ENCODE results near the gene DNAJB14.

Gene DNAJB14

DNA sequence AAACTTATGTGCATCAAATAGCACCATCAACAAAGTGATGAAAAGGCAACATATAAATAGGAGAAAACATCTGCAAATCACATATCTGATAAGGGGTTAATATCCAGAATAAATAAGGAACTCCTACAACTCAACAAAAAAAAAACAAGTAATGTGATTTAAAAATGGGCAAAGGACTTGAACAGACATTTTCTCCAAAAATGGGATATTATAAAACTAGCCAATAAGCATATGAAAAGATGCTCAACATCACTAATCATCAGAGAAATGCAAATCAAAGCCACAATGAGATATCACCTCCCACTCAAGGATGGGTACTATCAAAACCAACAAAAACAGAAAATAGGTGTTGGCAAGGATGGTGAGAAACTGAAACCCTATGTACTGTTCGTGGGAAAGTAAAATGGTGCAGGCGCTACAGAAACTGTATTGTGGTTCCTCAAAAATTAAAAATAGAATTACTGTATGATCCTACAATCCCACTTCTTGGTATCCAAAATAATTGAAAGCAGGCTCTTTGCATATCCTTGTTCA lies 2.4 kb downstream of the DNAJB14 start:
- DNase-seq = no peak

DNA sequence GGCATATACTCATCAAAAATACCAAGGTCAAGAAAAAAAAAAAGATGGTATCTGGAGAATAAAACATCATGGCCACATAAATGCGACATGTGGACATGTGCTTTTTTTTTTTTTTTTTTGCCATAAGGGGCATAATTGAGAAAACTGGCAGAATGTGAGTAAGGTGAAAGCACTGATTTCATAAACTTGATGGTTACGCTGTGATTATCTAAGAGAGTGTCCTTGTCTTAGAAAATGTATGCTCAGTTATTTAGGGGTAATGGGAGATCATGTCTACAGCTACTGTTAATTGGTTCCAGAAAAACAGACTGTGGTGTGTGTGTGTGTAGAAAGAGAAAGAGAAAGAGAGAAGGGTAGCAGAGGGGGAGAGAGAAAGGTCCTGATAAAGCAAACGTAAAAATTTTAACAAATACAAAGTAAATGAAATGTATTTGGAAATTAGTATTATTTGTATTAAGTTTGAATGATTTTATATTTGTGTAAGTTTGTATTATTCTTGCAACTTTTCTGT lies 8.1 kb downstream of the DNAJB14 start:
- no peak for DNase-seq

DNA sequence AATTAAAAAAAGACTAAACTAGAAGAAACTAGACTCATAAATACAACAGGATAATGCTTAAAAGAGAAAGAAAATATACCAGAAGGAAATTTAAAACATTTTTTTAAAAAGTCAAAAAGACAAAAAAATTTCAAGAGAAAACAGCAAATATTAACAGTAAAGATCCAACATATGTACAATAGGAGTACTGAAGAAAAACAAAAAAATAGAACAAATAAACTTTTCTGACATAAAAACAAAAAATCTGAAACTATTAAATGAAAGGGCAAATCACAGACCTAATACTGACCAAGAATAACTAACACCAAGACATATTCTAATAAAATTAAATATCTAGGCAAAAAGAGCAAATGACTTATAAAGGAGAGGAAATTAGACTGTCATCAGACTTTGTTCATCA lies 11.5 kb downstream of the DNAJB14 start:
- no peak for DNase-seq

DNA sequence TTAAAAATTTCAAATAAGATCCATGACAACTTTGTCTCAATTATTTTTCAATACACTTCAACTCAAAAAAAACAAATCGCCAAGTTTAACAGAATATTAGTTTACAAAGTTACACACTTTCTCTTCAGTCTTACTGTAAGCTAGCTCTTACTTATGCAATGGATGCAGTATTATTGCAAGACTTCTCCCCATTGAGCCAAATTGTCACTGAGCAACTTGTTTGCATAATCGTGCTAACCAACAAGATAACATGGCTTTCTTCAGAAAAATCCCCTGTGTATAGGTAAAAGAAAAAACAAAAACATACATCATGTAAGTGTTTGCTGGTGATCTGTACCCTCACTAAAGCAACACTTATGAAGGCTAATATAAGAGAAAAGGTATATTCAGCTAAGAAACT lies 18.9 kb downstream of the DNAJB14 start:
- no peak for DNase-seq

DNA sequence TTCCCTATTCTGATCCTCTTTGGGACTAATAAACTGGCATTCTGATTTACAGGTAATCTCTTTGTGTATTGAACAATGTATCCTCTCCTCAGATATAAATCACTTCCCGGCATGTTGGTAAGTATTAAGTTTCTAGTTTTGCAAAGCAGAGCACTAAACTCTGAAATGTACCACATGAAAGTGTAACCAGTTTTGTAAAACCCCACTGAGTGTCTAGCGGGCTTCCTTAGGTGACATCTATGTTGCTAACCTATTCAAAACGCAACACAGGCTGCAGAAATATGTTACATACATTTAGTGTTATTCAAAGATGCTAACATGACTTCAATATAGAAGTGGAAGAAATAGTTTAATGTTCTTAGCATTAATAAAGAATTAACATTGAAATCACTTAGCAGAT lies 25.2 kb downstream of the DNAJB14 start:
- DNase-seq = no peak

DNA sequence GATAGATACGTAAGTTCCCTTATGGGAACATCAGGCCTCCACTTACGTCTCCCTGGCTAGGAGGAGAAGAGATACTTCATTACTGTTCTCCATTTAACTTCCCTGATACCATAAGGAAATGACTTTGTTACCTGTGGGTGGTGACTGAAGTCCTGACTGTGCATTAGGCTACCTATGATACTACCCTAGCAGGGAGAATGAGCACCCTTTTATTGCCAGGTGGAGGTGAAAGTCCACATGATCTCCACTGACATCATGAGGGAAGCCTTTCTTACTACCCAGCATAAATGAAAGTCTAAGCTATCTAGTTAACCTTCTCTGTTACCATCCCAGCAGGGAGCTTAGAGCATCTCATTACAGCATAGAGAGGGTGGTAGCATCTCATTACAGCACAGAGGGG lies 27.8 kb downstream of the DNAJB14 start:
- DNase-seq = no peak

DNA sequence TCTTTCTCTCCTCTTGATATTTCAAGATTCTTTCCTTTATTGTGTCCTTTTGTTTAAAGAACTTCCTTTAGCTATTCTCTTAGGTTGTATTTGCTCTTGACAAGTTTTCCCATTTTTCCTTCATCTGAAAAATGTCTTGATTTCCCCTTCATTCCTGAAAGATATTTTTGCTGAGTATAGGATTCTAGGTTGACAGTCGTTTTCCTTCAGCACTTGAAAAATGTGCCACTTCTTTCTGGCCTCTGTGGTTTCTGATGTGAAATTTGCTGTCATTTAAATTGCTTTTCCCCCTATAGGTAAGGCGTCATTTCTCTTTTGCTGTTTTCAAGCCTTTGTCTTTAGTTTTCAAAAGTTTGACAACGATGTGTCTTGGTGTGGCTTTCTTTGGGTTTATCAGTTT lies 28.8 kb downstream of the DNAJB14 start:
- no peak for DNase-seq

DNA sequence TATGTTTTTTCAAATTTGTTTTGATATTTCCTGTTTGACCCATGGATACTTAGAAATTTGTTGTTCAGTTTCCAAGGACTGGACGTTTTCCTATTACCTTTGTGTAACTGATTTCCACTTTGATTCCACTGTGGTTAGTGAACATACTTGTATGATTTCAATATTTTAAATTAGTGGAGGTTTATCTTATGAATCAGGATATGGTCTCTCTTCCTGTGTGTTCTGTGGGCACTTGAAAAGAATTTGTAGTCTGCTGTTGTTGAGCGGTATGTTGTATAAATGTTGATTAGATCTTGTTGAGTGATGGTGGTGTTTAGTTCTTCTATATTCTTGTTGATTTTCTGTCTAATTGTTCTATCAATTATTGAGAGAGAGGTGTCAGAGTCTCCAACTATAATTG lies 31.0 kb downstream of the DNAJB14 start:
- no peak for DNase-seq

DNA sequence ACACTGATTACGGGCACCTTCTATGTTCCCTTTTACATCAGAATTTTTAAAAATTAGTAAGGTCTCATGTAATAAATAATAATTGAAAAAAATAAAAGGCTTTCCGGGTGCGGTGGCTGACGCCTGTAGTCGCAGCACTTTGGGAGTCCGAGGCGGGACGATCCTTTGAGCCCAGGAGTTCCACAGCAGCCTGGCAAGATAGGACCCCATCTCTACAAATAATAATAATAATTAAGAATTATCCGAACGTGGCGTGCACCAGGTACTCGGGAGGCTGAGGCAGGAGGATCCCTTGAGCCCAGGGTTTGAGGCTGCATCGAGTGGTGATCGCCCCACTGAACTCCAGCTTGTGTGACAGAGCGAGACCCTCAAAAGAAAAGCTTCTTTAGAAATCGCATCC lies 51.4 kb downstream of the DNAJB14 start:
- DNase-seq = no peak

DNA sequence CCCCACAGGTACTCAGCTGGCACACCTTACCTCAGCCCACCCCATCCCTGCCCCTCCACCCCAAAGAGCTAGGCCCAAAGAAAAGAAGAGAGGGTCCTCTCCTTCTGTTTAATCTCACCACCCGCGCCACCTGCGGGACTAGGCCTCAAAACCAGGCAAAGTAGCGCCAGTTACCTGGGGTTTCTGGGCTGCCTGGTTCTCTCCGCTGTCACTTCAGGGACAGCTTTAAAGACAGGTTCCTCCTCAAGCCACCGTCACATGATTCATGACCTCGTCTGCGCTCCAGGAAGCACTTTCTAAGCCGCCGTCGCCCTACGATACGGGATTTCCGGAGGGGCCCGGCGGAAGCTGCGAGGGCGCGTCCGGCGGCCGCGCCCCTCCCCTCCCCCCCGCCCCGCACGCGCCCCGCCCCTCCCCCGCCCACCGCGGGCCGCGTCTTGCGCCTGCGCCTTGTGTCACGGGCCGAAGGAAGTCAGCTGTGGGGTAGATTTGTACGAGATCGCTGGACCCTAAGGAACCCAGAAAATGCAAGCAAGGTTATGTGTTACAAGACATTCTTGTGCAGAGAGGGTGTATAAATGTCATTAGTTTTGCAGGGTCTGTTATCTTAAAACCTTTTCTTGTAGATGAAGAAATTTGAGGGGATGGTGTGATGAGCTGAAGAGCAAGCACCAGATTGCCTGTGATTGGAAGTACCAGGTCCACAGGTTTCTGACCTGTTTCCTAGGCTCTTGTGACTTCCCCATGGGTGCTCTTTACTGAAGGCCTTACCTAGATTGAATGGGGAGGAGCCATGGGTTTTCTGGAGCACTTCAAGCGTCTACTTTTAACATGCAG lies 52.0 kb downstream of the DNAJB14 start, which contains the start of gene LAMTOR3:
LAMTOR3 (minus strand) TSS at position 267 of the 837 bp plus-strand sequence. CDS start 464 bp downstream, outside the sequence.
- peak; percentile 69 for DNase-seq

DNA sequence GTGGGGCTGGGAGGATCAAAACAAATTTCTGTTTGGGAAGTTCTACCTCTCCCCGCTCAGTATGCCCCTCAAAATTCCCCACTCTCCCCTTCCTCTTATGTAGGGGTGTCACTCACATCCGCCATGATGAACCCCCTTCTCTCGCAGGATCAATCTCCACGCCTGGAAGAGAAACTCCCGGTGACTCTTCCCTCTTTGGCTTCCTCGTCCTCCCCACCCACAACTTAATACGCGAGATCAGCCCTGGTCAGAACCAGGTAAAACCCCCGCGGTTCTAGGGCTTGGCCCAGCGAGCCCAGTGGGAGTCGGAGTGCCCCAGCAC lies 52.6 kb downstream of the DNAJB14 start:
- no peak for DNase-seq

DNA sequence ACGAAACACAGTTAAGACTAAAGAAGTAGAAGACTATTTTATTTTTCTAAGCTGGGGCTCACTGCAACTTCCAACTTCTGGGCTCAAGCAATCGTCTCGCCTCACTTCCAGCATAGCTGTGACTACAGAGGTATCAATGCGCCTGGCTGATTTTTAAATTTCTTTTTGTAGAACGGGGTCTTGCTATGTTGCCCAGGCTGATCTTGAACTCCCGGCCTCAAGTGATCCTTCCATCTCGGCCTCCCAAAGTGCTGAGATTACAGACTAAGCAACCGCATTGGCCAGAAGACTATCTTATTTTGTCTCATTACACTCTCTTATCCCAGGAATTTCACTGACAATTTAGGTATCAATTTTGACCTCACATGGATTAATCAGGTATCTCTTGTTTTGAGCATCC lies 53.4 kb downstream of the DNAJB14 start:
- no peak for DNase-seq

DNA sequence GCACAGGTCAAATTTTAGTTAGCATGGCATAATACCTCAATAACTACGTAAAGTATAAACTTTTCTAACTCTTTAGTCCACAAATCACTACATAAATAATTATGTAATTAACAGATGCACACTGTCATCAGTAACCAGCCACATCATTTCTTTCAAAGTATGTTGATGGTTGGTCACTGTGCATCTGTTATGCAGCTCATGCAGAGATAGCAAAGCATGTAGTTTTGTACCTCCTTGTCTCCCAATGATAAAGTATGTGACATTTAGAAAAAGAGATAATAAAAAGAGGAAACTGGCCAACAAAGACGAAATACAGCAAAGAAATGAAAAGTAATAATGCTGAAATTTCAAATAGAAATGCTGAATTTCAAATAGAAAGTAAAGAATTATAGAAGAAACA lies 55.1 kb downstream of the DNAJB14 start:
- DNase-seq = no peak

DNA sequence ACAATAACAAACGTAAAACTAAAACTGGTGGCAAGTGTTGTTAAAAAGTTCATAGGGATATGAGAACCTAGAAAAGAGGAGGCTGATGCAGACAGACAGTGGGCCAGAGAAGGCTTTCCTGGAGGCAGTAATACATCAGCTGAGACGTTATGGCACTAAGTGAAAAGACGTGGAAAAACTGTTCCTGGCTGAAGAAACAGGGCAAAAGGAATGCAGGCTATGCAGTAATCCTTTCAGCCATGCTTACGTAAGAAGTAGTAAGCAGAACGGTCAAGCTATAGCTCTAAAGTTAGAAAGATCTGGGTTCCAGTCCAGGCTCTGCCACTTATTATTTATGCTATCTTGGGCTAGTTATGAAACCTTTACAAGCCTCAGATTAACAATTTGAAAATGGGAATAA lies 58.6 kb downstream of the DNAJB14 start:
- DNase-seq = no peak

DNA sequence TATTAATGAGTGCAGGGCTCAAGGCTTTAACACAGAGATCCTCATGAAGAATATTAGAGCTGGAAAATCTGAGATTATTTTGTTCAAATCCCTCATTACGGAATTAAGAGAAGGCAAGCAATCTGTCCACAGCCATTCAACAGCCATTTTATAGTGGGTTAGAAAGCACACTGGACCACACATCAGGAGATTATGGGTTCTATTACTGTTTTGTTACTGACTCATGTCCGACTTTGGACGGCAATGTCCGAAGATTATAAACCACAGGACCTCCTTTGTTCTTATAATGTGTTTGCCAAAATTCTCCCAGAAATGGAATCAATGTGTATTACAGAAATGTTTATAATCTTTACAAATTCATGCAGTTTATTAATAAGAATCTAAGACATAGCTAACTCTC lies 60.3 kb downstream of the DNAJB14 start:
- DNase-seq = no peak

DNA sequence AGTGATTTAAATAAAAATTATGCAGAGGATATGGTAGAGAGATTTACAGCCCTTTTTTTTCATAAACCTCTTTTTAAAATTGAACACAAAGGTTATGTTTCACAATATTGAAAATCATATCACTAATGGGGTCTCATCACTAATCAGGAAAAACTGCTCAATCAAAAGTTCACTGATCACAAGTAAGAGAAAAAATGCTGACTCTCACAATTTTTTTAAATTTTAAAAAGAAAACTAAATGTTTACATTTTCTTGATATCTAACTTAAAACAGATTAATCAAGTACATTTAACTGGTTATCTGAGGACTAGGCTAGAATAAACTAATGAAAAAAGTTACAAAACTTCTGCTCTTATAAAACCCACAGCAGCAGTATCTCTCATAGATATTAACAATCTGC lies 60.7 kb downstream of the DNAJB14 start:
- no peak for DNase-seq

DNA sequence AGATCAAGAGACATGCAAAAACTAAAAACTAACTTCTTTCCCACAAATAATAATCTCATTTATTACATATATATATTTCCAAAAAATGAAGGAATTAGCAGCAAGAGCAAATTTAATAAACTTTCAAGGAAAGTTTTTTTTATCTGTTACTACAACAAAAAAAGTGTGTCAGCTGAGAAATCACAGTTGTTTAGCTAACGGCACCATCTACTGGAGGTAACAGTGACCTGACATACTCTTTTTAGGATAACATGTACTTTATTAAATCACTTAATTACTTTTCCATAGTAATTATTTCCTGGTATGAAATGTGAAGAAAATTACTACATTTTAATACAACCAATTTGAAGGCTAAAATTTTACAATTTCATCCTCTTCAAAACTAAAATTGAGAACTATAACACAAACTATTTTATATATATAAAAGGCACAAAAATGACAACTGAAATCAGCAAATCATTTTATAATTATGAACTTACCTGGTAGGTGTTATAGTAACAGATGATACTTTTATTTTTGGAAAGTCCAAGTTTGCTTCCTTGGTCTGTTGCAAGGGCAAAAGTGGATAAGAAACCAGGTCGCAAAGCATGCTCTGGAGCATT lies 61.3 kb downstream of the DNAJB14 start:
- no peak for DNase-seq

DNA sequence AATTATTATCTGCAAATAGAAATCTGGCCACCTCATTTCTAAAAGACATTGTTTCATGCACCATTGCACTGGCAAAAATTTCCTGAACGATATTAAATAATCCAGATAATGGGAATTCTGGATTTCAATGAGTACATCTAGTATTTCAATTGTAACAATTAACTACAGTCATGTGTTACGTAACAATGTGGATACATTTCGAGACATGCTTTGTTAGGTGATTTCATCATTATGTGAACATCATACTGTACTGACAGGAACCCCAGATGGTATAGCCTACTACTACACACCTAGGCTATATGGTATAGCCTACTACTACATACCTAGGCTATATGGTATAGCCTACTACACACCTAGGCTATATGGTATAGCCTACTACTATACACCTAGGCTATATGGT lies 67.0 kb downstream of the DNAJB14 start:
- no peak for DNase-seq

DNA sequence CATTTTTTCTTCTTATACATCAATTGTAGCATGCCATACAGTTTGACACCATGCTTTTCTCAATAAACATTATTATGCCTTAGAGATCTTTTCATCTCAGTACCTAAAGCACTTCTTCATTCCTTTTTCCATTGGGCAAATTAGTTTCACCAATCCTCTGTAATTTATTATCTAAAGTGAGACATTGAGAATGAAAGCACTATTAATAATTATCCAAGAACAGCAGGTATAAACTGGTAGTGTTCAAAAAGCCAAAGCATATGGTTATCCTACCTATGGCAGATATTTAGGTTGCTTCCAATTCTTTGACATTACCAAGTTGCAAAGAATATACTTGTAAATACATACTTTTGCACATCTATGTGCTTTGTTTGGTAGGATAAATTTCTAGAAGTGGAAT lies 67.8 kb downstream of the DNAJB14 start:
- DNase-seq = no peak

DNA sequence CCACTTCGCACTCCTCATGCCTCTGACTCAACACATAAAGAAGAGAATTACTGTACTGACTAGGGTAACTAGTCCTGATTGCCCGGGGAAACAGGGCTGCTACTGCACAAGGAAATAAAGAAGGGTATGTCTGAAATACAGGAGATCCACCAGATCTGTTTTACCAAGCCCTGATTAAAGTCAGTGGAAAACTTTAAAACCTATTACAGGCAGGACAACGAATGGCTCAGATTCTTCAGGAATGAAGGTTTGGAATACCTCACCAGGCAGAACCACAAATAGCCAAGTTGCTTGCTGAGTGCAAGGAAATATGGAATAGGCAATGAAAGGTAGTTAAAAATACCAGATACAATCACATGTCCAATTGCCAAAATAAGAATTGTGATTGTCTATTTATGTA lies 69.5 kb downstream of the DNAJB14 start:
- DNase-seq = no peak

DNA sequence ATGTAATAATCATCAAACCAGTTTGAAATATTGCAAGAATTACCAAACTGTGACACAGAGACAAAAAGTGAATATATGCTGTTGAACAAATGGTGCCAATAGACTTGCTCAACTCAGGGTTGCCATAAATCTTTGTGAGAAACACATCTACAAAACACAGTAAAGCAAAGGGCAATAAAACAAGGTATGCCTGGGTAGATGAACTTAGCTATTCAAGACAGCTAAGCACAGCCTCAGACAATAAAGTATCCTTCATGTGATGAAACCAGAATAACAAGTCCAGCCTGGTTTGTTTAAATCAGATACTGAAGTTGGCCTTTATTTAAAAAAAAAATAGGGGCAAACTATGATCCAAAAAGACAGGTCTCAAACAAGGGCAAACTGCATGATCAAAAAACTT lies 71.3 kb downstream of the DNAJB14 start:
- DNase-seq = no peak

DNA sequence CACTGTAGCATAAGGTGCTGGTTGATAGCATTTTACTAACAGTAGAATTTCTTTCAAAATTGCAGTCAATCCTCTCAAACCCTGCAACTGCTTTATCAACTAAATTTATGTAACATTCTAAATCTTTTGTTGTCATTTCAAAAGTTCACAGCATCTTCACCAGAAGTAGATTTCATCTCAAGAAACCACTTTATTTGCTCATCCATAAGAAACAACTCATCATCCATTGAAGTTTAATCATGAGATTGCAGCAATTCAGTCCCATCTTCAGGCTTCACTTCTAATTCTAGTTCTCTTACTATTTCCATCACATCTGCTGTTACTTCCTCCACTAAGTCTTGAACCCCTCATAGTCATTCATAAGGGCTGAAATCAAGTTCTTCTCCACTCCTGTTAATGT lies 73.8 kb downstream of the DNAJB14 start:
- DNase-seq = no peak

DNA sequence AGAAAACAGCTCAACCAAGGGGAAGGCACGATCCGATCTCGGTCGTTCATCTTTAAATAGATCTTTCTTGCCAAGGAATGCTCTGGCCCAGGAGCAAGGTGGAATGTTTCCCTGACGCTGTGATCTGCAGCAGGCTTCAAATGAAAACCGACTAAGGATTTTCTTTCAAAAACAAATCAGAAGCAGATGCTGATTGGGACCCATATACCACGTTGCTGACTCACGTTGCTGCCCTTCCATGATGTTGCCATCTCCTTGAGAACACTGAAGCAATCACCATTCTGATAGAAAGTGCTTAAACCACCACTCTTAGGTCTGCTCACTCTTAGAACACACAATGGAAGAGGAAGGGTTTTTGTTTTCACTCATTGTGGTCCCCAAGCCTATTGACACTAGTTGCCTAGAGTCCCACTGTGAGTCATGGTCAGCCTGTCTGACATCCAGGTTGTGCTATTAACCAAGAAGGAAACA lies 78.3 kb downstream of the DNAJB14 start:
- DNase-seq = no peak

DNA sequence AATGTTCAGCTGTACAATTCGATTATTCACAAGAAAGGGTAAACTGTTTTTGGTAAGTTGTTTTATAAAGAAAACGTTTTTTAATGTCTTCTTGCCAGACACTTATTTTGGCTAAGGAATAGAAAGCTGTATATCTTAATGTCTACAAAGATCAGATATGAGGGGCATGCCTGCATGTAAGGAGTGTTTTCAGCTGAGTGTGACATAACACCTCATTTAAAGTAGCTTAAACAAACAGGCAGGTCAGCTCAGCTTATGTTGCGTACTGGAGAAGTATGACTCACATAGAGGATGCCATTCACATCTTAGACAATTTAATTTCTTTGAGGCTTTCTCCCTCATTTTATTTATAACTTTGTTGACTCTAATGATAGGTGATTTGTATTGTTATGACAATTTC lies 82.6 kb downstream of the DNAJB14 start:
- DNase-seq = no peak

Measured in NK-92 treated with Interleukin-12 subunit alpha and Interleukin-12 subunit beta, amount 100 ng/mL, for 24 hours (cell line).